GM21367 (cell line): ENCODE data around the gene ATAD2B.

Experiments used
- ATAC-seq: cut with Tn5 transposase; IDR thresholded peaks from one replicate; pipeline ENCODE4 v1.9.1; 2021; ENCODE audit not compliant: unreplicated experiment

Gene ATAD2B

DNA sequence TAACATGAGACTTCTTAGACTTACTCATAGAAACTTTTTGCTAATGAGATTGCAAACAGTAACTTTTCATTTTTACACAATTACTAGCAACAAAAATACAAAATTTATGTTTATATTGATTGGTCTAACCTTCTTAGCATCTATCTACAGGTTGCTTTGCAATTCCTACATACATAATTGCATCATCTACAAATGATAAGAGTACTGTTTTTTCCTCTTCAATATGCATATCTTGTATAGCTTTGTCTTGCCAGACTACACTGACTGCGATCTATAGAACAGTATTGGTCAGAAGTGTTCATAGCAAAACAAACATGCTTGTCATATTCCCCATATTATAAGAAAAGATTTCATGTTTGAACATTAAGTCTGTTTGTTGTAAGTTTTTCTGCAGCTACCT lies 87.9 kb downstream of the ATAD2B start:
- ATAC-seq = no peak

- no peak for ATAC-seq
Observed at GRCh38 chr2:23838581-23838980, 88.3 kb downstream of the ATAD2B start.

DNA sequence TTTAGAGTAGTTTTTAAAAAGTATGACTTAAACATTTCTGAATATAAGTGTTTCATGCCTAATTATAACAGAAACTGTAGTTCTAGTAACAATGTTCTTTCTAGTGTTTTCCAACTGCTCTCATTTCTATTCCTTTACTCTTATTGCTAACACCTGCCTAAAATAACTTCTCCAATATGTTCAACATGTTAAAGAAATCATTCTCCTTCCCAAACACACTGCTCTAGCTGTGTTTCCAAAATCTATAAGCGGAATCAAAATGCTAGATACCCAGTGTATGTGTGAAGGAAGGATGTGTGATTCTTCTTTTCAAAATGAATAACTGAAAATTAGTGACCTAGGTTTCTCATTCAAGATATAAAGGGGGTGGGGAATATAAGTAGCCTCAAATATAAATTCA lies 89.1 kb downstream of the ATAD2B start:
- ATAC-seq = no peak

DNA sequence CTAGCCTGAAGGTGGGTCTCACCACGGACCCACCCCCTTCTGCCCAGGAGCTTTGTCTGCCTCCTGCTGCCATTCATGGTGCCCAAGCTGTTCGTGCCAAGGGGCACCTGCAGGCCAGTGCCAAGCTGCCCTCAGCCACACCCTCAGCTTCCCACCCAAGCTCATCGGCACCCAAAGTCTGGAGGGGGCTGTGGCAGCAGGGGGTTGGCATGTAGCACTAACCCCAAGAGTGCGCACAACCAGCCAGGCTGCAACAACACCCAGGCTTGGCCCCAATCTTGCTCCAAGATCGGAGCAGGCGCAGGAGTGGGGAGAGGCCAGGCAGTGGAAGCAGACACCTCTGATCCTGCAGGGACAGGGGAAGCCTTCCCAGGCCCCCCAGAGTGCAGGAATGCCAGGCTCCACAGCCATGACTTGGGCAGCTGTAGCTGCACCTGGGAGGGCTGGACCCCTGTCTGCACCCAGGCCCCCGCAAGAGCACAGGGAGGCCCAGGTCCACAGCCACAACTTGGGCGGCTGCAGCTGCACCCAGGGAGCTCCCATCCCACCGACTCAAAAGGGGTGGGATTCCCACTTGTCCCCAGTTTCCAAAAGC lies 89.9 kb downstream of the ATAD2B start:
- ATAC-seq = no peak

GRCh38 chr2:23836505-23836904 lies 90.4 kb downstream of the ATAD2B start:
- no peak for ATAC-seq

- no peak for ATAC-seq
Observed at GRCh38 chr2:23835988-23836387, 90.9 kb downstream of the ATAD2B start.

DNA sequence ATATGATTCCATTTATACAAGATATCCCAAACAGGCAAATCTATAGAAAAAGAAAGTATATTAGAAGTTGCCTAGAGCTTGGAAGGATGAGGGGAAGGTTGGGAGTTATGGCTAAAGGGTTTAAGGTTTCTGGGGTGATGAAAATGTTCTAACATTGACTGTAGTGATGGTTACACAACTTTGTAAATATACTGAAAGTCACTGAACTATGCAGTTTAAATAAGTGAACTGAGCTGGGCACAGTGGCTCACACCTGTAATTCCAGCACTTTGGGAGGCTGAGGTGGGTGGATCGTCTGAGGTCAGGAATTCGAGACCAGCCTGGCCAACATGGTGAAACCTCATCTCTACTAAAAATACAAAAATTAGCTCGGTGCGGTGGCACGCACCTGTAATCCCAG lies 91.5 kb downstream of the ATAD2B start:
- no peak for ATAC-seq

DNA sequence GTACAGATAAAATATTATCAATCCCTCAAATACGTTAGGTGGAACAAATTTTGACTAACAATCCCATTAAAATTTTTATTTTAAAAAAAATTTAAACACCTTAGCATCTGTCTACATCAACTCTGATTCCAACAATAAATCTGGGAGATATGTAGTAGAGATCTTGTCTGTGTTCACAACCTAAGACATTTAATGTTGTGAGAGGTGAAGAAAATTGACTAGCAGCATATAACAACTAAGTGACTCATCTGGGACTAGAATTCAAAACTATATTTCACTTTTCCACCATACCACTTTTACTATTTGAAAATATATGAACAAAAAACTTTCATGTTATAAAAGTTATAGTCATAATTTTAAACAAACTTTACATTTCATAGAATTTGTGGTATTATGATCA lies 97.9 kb downstream of the ATAD2B start:
- no peak for ATAC-seq

DNA sequence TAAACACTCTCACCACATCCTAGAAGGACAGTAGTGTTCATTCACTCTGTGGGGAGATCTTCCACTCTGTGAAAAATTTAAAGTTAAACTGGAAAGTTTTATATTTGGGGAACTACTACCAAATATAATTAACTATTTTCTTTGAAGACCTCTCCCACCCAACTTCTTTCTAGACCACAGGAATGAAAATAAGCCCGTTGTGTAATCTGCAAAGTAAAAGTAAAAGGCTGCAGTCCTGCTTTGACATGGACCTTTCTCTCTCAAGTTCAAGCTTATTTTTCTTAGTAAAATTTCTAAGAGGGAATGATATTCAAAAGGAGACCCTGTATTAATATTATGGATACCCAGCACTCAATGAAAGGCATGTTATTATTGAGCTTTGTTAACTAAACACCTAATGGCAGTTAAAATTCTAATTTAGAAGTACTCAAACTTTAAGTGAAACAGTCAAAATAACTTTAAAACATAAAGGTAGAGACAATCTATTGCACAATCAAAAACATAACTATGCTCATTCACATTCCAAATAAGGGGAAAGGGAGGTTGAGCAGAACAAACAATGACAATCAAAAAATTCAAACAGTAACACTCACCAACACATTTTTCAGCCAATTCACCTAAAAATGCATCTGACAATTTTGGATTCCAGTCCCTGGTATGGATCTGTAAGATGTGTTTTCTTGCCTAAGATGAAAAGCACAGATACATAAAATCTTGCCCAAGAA lies 98.5 kb downstream of the ATAD2B start:
- ATAC-seq = no peak

- no peak for ATAC-seq
Observed at GRCh38 chr2:23827287-23827686, 99.6 kb downstream of the ATAD2B start.

DNA sequence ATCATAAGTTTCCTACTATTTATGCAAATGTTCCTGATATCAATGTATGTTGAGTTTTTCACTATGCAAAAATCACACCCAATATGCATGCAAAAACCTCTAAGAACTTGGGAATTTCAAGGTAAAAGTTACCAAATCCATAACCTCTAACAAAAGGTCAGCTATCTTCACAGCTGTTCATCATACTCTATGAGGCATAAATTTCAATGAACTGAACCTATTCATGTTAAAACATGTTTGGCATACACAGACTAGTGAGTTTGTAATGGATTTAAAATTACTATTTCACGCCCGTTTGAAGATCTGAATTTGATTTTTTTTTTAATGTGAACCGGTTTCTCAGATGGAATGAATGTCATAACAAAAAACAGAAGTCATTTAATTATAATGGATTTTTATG lies 100.2 kb downstream of the ATAD2B start:
- ATAC-seq = no peak

DNA sequence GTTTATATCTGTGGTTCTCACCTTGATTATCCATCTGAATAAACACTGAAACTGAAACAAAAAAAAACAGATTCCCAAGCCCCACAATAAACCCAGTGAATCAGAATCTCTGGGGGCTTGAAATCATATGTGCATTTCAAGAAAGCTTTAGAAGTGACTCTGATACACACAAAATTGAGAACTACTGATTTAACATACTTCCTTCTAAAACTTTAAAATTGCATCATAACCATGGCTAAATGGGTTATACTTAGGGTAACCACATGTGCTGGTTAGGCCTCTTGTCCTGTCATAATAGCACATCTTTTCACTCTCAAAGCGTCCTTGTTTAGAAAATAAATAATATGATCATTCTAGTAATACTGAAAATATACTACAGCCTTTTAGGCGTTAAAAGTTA lies 100.9 kb downstream of the ATAD2B start:
- no peak for ATAC-seq

- no peak for ATAC-seq
Observed at GRCh38 chr2:23824777-23825212, 102.1 kb downstream of the ATAD2B start.

DNA sequence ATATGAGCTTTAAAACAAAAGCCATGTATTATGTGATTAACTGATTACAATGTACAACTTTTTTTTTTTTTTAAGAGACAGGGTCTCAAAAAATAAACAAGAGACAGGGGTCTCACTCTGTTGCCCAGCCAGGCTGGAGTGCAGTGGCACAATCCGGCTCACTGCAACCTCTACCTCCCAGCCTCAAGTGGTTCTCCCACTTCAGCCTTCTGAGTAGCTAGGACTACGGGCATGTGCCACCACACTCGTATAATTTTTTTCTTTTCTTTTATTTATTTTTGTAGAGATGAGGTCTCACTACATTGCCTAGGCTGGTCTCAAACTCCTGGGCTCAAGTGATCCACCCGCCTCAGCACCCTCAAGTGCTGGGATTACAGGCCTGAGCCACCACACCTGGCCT lies 103.1 kb downstream of the ATAD2B start:
- ATAC-seq = no peak

DNA sequence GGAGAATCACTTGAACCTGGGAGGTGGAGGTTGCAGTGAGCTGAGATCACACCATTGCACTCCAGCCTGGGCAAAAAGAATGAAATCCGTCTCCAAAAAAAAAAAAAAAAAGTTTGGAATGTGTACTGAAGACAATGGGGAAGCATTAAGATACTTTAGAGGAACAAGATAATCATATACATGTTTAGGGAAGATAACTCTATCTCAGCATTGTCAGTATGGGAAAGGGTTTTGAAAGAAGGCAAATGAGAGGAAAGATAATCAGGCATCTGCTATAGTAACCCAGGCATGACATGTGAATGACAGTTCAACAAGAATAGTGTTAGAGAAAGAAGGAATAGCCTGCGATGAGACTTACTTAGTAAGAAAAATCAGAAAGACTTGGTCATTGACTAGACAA lies 112.0 kb downstream of the ATAD2B start:
- ATAC-seq = no peak

GRCh38 chr2:23813438-23813837 lies 113.5 kb downstream of the ATAD2B start:
- no peak for ATAC-seq

- no peak for ATAC-seq
Observed at GRCh38 chr2:23809150-23809549, 117.8 kb downstream of the ATAD2B start.

GRCh38 chr2:23806665-23807249 lies 120.2 kb downstream of the ATAD2B start:
- no peak for ATAC-seq

GRCh38 chr2:23806201-23806600 lies 120.7 kb downstream of the ATAD2B start:
- no peak for ATAC-seq

DNA sequence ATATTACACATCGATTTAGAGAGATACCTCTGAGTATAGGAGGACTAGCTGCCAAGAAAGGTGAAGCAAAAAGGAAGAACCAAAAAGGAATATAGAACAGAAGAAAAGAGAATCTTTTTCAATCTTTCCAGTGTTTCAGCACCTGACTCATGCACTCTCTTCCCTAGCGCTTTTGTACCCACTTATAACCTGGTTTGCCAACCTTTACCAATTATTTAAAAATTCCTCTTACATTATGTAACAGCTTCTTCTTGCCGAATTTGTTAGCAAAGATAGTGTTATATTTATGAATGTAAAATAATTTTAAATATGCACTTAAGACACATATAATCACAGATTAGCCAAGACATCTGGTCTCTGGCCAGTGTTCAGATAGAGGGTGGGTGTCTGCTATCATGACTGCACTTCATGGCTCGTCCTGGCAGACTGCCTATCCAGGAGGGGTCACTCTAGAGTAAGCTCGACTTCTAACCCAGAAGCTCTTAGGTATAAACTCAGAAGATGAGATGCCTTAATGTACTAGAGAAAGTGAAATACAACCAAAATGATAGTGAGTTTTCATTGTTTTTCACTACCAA lies 122.9 kb downstream of the ATAD2B start:
- ATAC-seq = no peak

DNA sequence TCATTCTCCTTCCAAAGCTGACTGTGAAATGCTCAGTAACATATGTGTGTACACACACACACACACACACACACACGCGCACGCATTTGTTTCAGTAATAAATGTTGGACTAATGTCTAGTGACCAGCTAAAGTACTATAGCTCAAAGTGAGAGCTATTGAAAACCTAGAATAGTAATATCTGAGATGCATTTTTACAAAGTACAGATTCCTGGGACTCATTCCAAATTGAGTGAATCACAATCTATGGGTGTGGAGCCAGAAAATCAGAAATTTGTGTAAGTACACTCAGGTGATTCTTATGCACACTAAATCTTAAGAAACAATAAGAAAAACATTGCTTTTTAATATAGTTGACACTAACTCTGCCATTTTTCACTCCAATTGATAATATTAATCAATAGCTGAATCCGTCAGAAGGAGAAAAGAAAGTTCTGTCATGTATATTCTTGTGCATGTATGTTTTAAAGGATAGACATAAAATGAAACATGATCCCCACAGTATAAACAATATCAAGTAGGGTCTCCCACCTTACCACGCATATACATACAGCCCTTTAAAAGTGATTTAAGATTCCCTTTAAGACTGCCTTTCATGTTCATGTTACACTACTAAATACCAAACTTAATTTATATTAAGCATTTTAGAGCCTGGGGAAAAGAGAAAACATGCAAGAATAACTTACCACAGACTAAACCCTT lies 123.5 kb downstream of the ATAD2B start:
- ATAC-seq = no peak

- ATAC-seq = no peak
Observed at GRCh38 chr2:23801396-23801795, 125.5 kb downstream of the ATAD2B start.
